Activated naive CD4-positive, alpha-beta T cell treated with anti-CD3 and anti-CD28 coated beads, Interleukin-2, amount 10 ng/mL, durations not matched to agents 7 days and 5 days (primary cell): ENCODE results near the gene IMPA2.

Source experiments
- CTCF ChIA-PET: fragments of 350-600 bp; sonication (Branson Sonifier 250); formaldehyde crosslinking; loops from one replicate; lab custom pipeline; 2021; ENCODE audit warnings: antibody characterized with exemption; lab: Charles Lee
- DNase-seq: peaks from one replicate; pipeline ENCODE4 v3.0.0-alpha.2; 2020
- H3K27ac Mint-ChIP-seq: one replicate; pipeline ENCODE4 v1.8.0; 2021; ENCODE audit warnings: mild to moderate bottlenecking, moderate library complexity, mixed read lengths
- H3K27me3 Mint-ChIP-seq: one replicate; pipeline ENCODE4 v1.8.0; 2021; ENCODE audit warnings: mild to moderate bottlenecking, mixed read lengths
- H3K36me3 Mint-ChIP-seq: one replicate; pipeline ENCODE4 v1.8.0; 2021; ENCODE audit warnings: mixed read lengths
- H3K4me1 Mint-ChIP-seq: one replicate; pipeline ENCODE4 v1.8.0; 2021; ENCODE audit warnings: mixed read lengths
- H3K4me3 Mint-ChIP-seq: one replicate; pipeline ENCODE4 v1.8.0; 2021; ENCODE audit warnings: mild to moderate bottlenecking, moderate library complexity, mixed read lengths
- H3K9me3 Mint-ChIP-seq: one replicate; pipeline ENCODE4 v1.8.0; 2021; ENCODE audit warnings: mixed read lengths

IMPA2 gene

DNA sequence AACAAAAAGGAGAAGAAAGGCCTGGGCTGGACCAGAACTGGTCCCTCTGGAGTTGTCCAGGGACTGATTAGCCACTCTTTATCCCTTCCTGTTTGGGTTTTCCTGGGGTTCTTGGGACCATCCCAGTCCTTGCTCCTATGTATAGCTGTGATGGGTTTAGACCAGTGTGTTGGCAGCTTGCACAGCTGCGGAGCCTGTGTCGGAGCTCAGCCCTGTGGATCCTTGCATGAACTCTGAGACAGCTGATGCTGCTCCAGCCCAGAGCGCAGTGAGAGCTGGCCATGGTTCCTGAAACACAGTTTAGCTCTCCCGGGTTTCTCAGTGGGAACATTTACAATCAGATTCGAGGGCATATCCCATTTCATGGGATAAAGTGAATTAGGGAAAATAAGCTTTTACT, 16.9 kb downstream of the IMPA2 start:
- H3K27me3 Mint-ChIP-seq = no peaks in the 10 kb centered on the region
- no peaks in the 10 kb centered on the region for H3K9me3 Mint-ChIP-seq
- no peak overlapping the region for H3K4me3 Mint-ChIP-seq
- H3K27ac Mint-ChIP-seq = no peak overlapping the region
- no peak for DNase-seq
- peaks cover 22% of the 10 kb centered on the region for H3K4me1 Mint-ChIP-seq
- peaks cover 5% of the 10 kb centered on the region for H3K36me3 Mint-ChIP-seq
- CTCF ChIA-PET = interaction anchor here (1.0 to 13.8 kb wide), 4 partner anchors 10 to 343 kb away, joined by 3 to 272 read pairs (median 4); no protein-coding TSS in a partner anchor

- peaks cover 22% of the 10 kb centered on the region for H3K4me1 Mint-ChIP-seq
- no peak overlapping the region for H3K4me3 Mint-ChIP-seq
- no peaks in the 10 kb centered on the region for H3K9me3 Mint-ChIP-seq
- no peaks in the 10 kb centered on the region for H3K27me3 Mint-ChIP-seq
- H3K36me3 Mint-ChIP-seq = peaks cover 5% of the 10 kb centered on the region
- H3K27ac Mint-ChIP-seq = no peak overlapping the region
- CTCF ChIA-PET = interaction anchor here (13.8 kb wide), 1 partner anchor 60 kb away, joined by 272 read pairs; no protein-coding TSS in a partner anchor
- no peak for DNase-seq
Measured at GRCh38 chr18:11999429-11999828, 18.1 kb downstream of the IMPA2 start.

GRCh38 chr18:12000072-12000659, 18.9 kb downstream of the IMPA2 start:
- Mint-ChIP-seq H3K27me3 (no peaks in the 10 kb centered on the region), H3K4me3 (no peak overlapping the region), H3K9me3 (no peaks in the 10 kb centered on the region), H3K4me1 (peaks cover 15% of the 10 kb centered on the region), H3K27ac (no peak overlapping the region), H3K36me3 (peaks cover 5% of the 10 kb centered on the region)
- CTCF ChIA-PET = interaction anchor here (13.8 kb wide), 1 partner anchor 61 kb away, joined by 272 read pairs; no protein-coding TSS in a partner anchor
- DNase-seq = no peak

DNA sequence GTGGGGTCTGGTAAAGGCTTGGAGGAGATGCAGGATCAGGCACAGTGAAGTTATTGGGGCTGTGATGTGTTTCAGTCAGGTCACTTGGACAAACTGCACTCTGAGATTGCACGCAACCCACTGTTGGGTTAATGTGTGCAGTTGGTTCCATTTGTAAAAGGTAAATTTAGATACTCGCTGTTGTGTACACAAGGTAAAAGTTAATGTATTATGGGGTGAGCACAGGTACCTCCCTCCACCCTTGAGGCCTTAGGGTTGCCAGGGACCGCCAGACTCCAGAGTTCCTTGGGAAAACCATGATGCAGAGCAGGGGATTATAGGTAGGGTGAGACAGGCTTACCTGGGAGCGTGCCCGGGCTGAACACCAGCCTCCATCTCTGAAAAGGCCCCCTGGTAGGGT, 20.1 kb downstream of the IMPA2 start:
- peaks cover 4% of the 10 kb centered on the region for H3K4me1 Mint-ChIP-seq
- peaks cover 5% of the 10 kb centered on the region for H3K36me3 Mint-ChIP-seq
- H3K9me3 Mint-ChIP-seq = no peaks in the 10 kb centered on the region
- H3K27ac Mint-ChIP-seq = no peak overlapping the region
- H3K4me3 Mint-ChIP-seq = no peak overlapping the region
- no peak for DNase-seq
- no peaks in the 10 kb centered on the region for H3K27me3 Mint-ChIP-seq
- CTCF ChIA-PET = interaction anchor here (13.8 kb wide), 1 partner anchor 62 kb away, joined by 272 read pairs; no protein-coding TSS in a partner anchor

- H3K4me1 Mint-ChIP-seq = no peaks in the 10 kb centered on the region
- H3K4me3 Mint-ChIP-seq = no peak overlapping the region
- no peak overlapping the region for H3K27ac Mint-ChIP-seq
- H3K27me3 Mint-ChIP-seq = no peaks in the 10 kb centered on the region
- DNase-seq = no peak
- CTCF ChIA-PET = interaction anchor here (1.4 to 3.2 kb wide), 4 partner anchors 9 to 271 kb away, joined by 4 to 16 read pairs (median 6); no protein-coding TSS in a partner anchor
- H3K9me3 Mint-ChIP-seq = no peaks in the 10 kb centered on the region
- peaks cover 5% of the 10 kb centered on the region for H3K36me3 Mint-ChIP-seq
Measured at GRCh38 chr18:12003894-12004293, 22.6 kb downstream of the IMPA2 start.

- peaks cover 2% of the 10 kb centered on the region for H3K36me3 Mint-ChIP-seq
Measured at GRCh38 chr18:12005538-12006487, 24.5 kb downstream of the IMPA2 start.

GRCh38 chr18:12006488-12006840, 25.2 kb downstream of the IMPA2 start:
- no peaks in the 10 kb centered on the region for H3K27me3 Mint-ChIP-seq
- H3K27ac Mint-ChIP-seq = no peak overlapping the region
- DNase-seq = no peak
- no peak overlapping the region for H3K4me3 Mint-ChIP-seq
- CTCF ChIA-PET = interaction anchor here (3.2 kb wide), 1 partner anchor 11 kb away, joined by 16 read pairs; no protein-coding TSS in a partner anchor
- no peaks in the 10 kb centered on the region for H3K4me1 Mint-ChIP-seq
- no peaks in the 10 kb centered on the region for H3K36me3 Mint-ChIP-seq
- no peaks in the 10 kb centered on the region for H3K9me3 Mint-ChIP-seq

More at GRCh38 chr18:12005538-12006487, 24.5 kb downstream of the IMPA2 start:
- CTCF ChIA-PET = interaction anchor here (1.1 to 3.2 kb wide), 2 partner anchors 11 to 68 kb away, joined by 3 to 16 read pairs; no protein-coding TSS in a partner anchor
- H3K27me3 Mint-ChIP-seq = no peaks in the 10 kb centered on the region
- no peak for DNase-seq
- H3K9me3 Mint-ChIP-seq = no peaks in the 10 kb centered on the region
- H3K27ac Mint-ChIP-seq = no peak overlapping the region
- H3K4me1 Mint-ChIP-seq = no peaks in the 10 kb centered on the region
- H3K4me3 Mint-ChIP-seq = no peak overlapping the region

- no peak overlapping the region for H3K4me3 Mint-ChIP-seq
- no peak for DNase-seq
- no peaks in the 10 kb centered on the region for H3K9me3 Mint-ChIP-seq
- no peak overlapping the region for H3K27ac Mint-ChIP-seq
- no peaks in the 10 kb centered on the region for H3K36me3 Mint-ChIP-seq
- H3K4me1 Mint-ChIP-seq = no peaks in the 10 kb centered on the region
- CTCF ChIA-PET = interaction anchor here (1.0 kb wide), 1 partner anchor 9 kb away, joined by 3 read pairs; no protein-coding TSS in a partner anchor
- H3K27me3 Mint-ChIP-seq = no peaks in the 10 kb centered on the region
Measured at GRCh38 chr18:12007063-12007462, 25.8 kb downstream of the IMPA2 start.

GRCh38 chr18:12008181-12008767, 27.0 kb downstream of the IMPA2 start:
- Mint-ChIP-seq H3K27ac (no peak overlapping the region), H3K36me3 (no peaks in the 10 kb centered on the region), H3K4me1 (no peaks in the 10 kb centered on the region), H3K4me3 (no peak overlapping the region), H3K9me3 (no peaks in the 10 kb centered on the region), H3K27me3 (no peaks in the 10 kb centered on the region)
- DNase-seq = no peak
- CTCF ChIA-PET = interaction anchor here (0.9 to 1.0 kb wide), 3 partner anchors 10 to 75 kb away, joined by 3 to 4 read pairs (median 3); no protein-coding TSS in a partner anchor

- Mint-ChIP-seq H3K27me3 (no peaks in the 10 kb centered on the region), H3K36me3 (no peaks in the 10 kb centered on the region), H3K9me3 (no peaks in the 10 kb centered on the region), H3K4me1 (no peaks in the 10 kb centered on the region), H3K27ac (no peak overlapping the region), H3K4me3 (no peak overlapping the region)
- CTCF ChIA-PET = interaction anchor here (0.9 kb wide), 1 partner anchor 9 kb away, joined by 4 read pairs; no protein-coding TSS in a partner anchor
- no peak for DNase-seq
Measured at GRCh38 chr18:12008842-12009580, 27.7 kb downstream of the IMPA2 start.

- no peak for DNase-seq
- Mint-ChIP-seq H3K27ac (no peak overlapping the region), H3K36me3 (no peaks in the 10 kb centered on the region), H3K4me1 (no peaks in the 10 kb centered on the region), H3K4me3 (no peak overlapping the region), H3K27me3 (no peaks in the 10 kb centered on the region), H3K9me3 (no peaks in the 10 kb centered on the region)
- CTCF ChIA-PET = no interaction called here
Measured at GRCh38 chr18:12009581-12010140, 28.4 kb downstream of the IMPA2 start.

DNA sequence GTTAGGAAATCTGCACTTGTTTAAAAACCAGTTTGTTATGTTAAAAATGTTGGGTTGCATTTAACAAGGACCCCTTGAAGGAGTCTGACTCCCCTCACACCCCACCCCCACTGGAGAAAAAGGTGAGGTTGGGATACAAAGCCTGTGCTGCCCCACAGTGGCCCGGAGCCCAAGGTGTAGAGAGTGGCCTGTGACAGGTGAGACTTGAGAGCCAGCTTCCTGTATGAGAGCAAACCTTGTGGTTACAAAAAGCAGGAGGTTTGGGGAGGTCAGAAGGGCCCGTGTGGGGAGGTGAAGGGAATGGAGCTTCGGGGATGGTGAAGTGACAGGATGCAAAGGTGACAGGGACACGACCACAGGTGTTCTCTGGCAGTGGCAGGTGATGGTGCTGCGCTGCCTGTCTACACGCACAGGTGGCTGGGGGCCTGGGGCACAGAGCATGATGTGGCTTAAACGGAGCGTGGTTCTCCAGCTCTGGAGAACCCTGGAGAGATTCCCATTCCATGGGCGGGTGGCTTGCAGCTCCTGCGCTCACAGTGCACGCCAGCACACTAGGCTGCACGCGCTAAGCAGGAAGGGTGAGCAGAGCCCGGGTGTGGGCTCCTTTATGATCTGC, 29.0 kb downstream of the IMPA2 start:
- no peak overlapping the region for H3K4me3 Mint-ChIP-seq
- no peaks in the 10 kb centered on the region for H3K9me3 Mint-ChIP-seq
- CTCF ChIA-PET = interaction anchor here (1.1 kb wide), 1 partner anchor 28 kb away, joined by 3 read pairs; no protein-coding TSS in a partner anchor
- DNase-seq = no peak
- H3K27me3 Mint-ChIP-seq = no peaks in the 10 kb centered on the region
- no peaks in the 10 kb centered on the region for H3K36me3 Mint-ChIP-seq
- no peaks in the 10 kb centered on the region for H3K4me1 Mint-ChIP-seq
- no peak overlapping the region for H3K27ac Mint-ChIP-seq
